Adrenal gland (tissue), 12 donors: ENCODE data around the gene XIRP2. TPM values are rescaled to one million over a fixed set of nuclear protein-coding genes. Genes with fewer than 3 reads are reported as not detected.

Source experiments
- DNase-seq, 7 donors: peaks; one replicate each; pipeline ENCODE4 v3.0.0-alpha.2; 2019 to 2020
- H3K27ac ChIP-seq, 5 donors: fragments of 200-600 bp; sonication (generic) in 4 of 5; 1 replicate in 3 of 5; 2 replicates in 2 of 5; pipeline versions ENCODE4 v1.5.1 to v1.8.0; 2016 to 2020; ENCODE audit warnings: mild to moderate bottlenecking in 1 of 5
- H3K27me3 ChIP-seq: fragments of 200-600 bp; 2 replicates; pipeline ENCODE4 v1.8.0; 2021
- H3K36me3 ChIP-seq, 2 donors: fragments of 200-600 bp; replicated peaks in 1 of 2; 1 replicate in 1 of 2; 2 replicates in 1 of 2; pipeline versions ENCODE4 v1.5.1 to v1.8.0; 2018 to 2022
- H3K4me1 ChIP-seq, 2 donors: fragments of 200-600 bp; replicated peaks in 1 of 2; 1 replicate in 1 of 2; 2 replicates in 1 of 2; pipeline versions ENCODE4 v1.5.1 to v1.8.0; 2018 to 2021
- H3K4me3 ChIP-seq, 4 donors: fragments of 200-600 bp; sonication (generic) in 3 of 4; one replicate each; pipeline ENCODE4 v1.5.1; 2016 to 2018
- H3K9me3 ChIP-seq, 3 donors: fragments of 200-600 bp; sonication (generic) in 1 of 3; replicated peaks in 1 of 3; 1 replicate in 2 of 3; 2 replicates in 1 of 3; pipeline versions ENCODE4 v1.5.1 to v1.8.0; 2016 to 2021
- CTCF ChIP-seq, 6 experiments: fragments of 450-650 bp in 4 of 6; fragments of 200-600 bp in 2 of 6; sonication (generic) in 1 of 6; IDR thresholded peaks; 1 replicate in 5 of 6; 2 replicates in 1 of 6; pipeline versions ENCODE4 v1.5.1 to v1.8.0; 2016 to 2021; ENCODE audit warnings: antibody characterized with exemption in 6 of 6, mild to moderate bottlenecking in 2 of 6, moderate library complexity in 1 of 6
- POLR2A ChIP-seq, 2 donors: fragments of 450-650 bp; IDR thresholded peaks; one replicate each; pipeline ENCODE4 v1.6.1; 2017; ENCODE audit warnings: antibody characterized with exemption in 2 of 2, mild to moderate bottlenecking in 2 of 2, moderate library complexity in 1 of 2
- WGBS, 4 donors: extraction: QIAGEN DNeasy Blood & Tissue Kit in 2 of 4; methylation state at CpG; one replicate each; pipeline versions ENCODE4 v1.1.5 to v1.1.7; 2013 to 2017; 5-methylcytosine and 5-hydroxymethylcytosine counted together
- intact Hi-C, 2 donors: fragments of 100-400 bp; cut with DNase I; formaldehyde crosslinking; loops; one replicate each; pipeline versions ENCODE4 v1.14.1 to v1.15.0; 2022 to 2023
- polyA plus RNA-seq, 3 donors: library from polyadenylated mRNA; stranded (reverse); fragments of 200-250 nt in 2 of 3; fragments of 350-450 nt in 1 of 3; fragmentation: Illumina TruSeq in 1 of 3; extraction: RNeasy Lipid Tissue Mini Kit (QIAGEN cat#74804) in 1 of 3; gene quantifications; one replicate each; pipeline ENCODE4 v1.2.3, GENCODE V29; 2013 to 2014
- total RNA-seq, 9 donors: library from RNA; depleted of rRNA in 4 of 9; stranded (reverse); fragments of >200 nt in 4 of 9; fragments of 120-200 nt in 1 of 9; fragmentation: NEBNext Ultra II Directional in 1 of 9; extraction: Animal tissue kit (Norgen Biotek cat#: 25700) in 1 of 9; gene quantifications; one replicate each; pipeline versions ENCODE4 v1.1.0 to v1.2.4, GENCODE V29; 2013 to 2023
- donor health status: healthy with polysubstance abuse.
- donor health status: Bipolar disorder and iron deficiency.
- donor health status: DM: yes; HTN: yes; CAD: no.
- donor health status: DM: no; HTN: no; CAD: no.
- donor health status: DM: no; HTN: no; CAD: no.
- donor health status: DM: yes; HTN: yes; CAD: no.

The XIRP2 gene
- total and polyA plus RNA-seq, 12 donors: 0.06 to 1.3 (median 0.17) TPM; not detected in 7

DNA sequence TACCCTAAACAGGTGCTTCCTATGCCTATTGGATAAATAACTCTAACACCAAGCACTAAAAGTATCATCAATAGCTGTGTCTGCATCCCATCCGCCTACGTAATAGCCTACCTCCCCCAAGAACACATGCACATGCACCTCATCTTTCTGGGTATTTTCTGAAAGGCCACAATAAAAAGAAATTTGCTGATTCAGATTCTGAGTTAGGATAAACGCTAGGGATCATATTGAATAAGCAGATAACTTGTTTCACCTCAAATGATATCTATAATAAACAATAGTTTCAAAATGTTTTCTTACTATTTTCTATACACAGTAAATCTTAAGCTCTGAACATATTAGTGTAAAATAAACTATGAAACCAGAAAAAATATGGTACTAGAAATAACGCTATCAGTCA lies 112.9 kb downstream of the XIRP2 start:
- intact Hi-C loops: no loop called here
- WGBS, 4 donors: 81 to 85% (median 84%) methylated on average over 4 of the region's 4 CpGs

GRCh38 chr2:167005096-167005495 lies 116.8 kb downstream of the XIRP2 start:
- Histone ChIP-seq H3K4me1 (no peaks in the 10 kb centered on the region), H3K4me3 (no peak overlapping the region), H3K9me3 (no peaks in the 10 kb centered on the region), H3K27me3 (no peaks in the 10 kb centered on the region), H3K27ac (no peak overlapping the region), H3K36me3 (no peaks in the 10 kb centered on the region)
- TF ChIP-seq CTCF (IDR thresholded peaks at IDR 0.05) (no peak), POLR2A (IDR thresholded peaks at IDR 0.05) (no peak)
- intact Hi-C loops: no loop called here
- DNase-seq: no peak

More for the DNA sequence above, 112.9 kb downstream of the XIRP2 start:
- Histone ChIP-seq H3K9me3 (no peaks in the 10 kb centered on the region), H3K27me3 (no peaks in the 10 kb centered on the region), H3K4me1 (no peaks in the 10 kb centered on the region), H3K27ac (no peak overlapping the region), H3K36me3 (no peaks in the 10 kb centered on the region), H3K4me3 (no peak overlapping the region)
- DNase-seq: no peak
- no peak for TF ChIP-seq POLR2A (IDR thresholded peaks at IDR 0.05)
- TF ChIP-seq CTCF (IDR thresholded peaks at IDR 0.05): no peak

- no peak for DNase-seq
- H3K4me3 ChIP-seq: no peak overlapping the region
- no peak for TF ChIP-seq CTCF (IDR thresholded peaks at IDR 0.05)
- TF ChIP-seq POLR2A (IDR thresholded peaks at IDR 0.05): no peak
- H3K9me3 ChIP-seq: no peaks in the 10 kb centered on the region
- H3K36me3 ChIP-seq: no peaks in the 10 kb centered on the region
- H3K4me1 ChIP-seq: no peaks in the 10 kb centered on the region
- no peak overlapping the region for H3K27ac ChIP-seq
- no peaks in the 10 kb centered on the region for H3K27me3 ChIP-seq
- intact Hi-C loops: no loop called here
- WGBS, 4 donors: 60 to 93% (median 89%) methylated on average over 1 of the region's 1 CpG
Measured at GRCh38 chr2:167013227-167013626, 124.9 kb downstream of the XIRP2 start.

GRCh38 chr2:167015806-167016205 lies 127.5 kb downstream of the XIRP2 start:
- no peaks in the 10 kb centered on the region for H3K4me1 ChIP-seq
- no peak overlapping the region for H3K27ac ChIP-seq
- intact Hi-C loops: no loop called here
- H3K36me3 ChIP-seq: no peaks in the 10 kb centered on the region
- H3K9me3 ChIP-seq: no peaks in the 10 kb centered on the region
- no peak for TF ChIP-seq POLR2A (IDR thresholded peaks at IDR 0.05)
- TF ChIP-seq CTCF (IDR thresholded peaks at IDR 0.05): no peak
- DNase-seq: no peak
- H3K4me3 ChIP-seq: no peak overlapping the region
- WGBS, 4 donors: 89 to 94% (median 92%) methylated on average over 3 of the region's 3 CpGs
- no peaks in the 10 kb centered on the region for H3K27me3 ChIP-seq
